ENCODE results near the gene TMC1. TPM values are rescaled to one million over a fixed set of nuclear protein-coding genes. Genes with fewer than 3 reads are reported as not detected.
A peak's percentile ranks its signal among the peaks of the same experiment; 100 is the strongest.

The TMC1 gene
- polyA plus RNA-seq, 3 donors = 0.16 to 0.55 (median 0.40) TPM

- 100% methylated on average over 1 of the region's 2 CpGs for WGBS (ENCODE audit: insufficient coverage)
- Histone ChIP-seq H3K9me3 (replicated peaks in 1 of 2; ENCODE audit: control insufficient read depth in 1 of 2, insufficient read depth in 1 of 2, low read length in 2 of 2) (no peaks in the 10 kb centered on the region), H3K4me3 (replicated peaks in 1 of 3; ENCODE audit: low read depth in 2 of 3, low read length in 3 of 3) (no peak overlapping the region), H3K4me2 (replicated peaks; ENCODE audit: extremely low read depth, low read length, poor library complexity, severe bottlenecking) (no peak overlapping the region), H3K79me2 (ENCODE audit: insufficient read depth, low read length) (no peaks in the 10 kb centered on the region), H4K20me1 (ENCODE audit: insufficient read depth, low read length) (no peaks in the 10 kb centered on the region), H2AFZ (ENCODE audit: insufficient read depth, low read depth, low read length, poor library complexity, severe bottlenecking) (no peak overlapping the region), H3K27ac (ENCODE audit: low read depth in 1 of 2, low read length in 2 of 2) (no peak overlapping the region), H3K27me3 (ENCODE audit: control insufficient read depth in 2 of 2, insufficient read depth in 2 of 2, low read length in 2 of 2) (no peaks in the 10 kb centered on the region), H3K36me3 (replicated peaks in 1 of 2; ENCODE audit: control insufficient read depth in 1 of 2, insufficient read depth in 2 of 2, low read length in 2 of 2) (no peaks in the 10 kb centered on the region), H3K9ac (ENCODE audit: insufficient read depth, low read length, poor library complexity, severe bottlenecking) (no peak overlapping the region), H3K4me1 (ENCODE audit: control insufficient read depth in 1 of 2, insufficient read depth in 2 of 2, low read length in 2 of 2) (peaks cover 7 to 9% of the 10 kb centered on the region in 2 donors)
- H3K4me1 Mint-ChIP-seq = peaks cover 14% of the 10 kb centered on the region
- peaks cover 1 to 3% (median 2%) of the 10 kb centered on the region in 3 donors for H3K27me3 Mint-ChIP-seq (ENCODE audit: low read depth in 3 of 3)
- H3K27ac Mint-ChIP-seq = no peak overlapping the region
- H3K4me3 Mint-ChIP-seq = no peak overlapping the region
- H3K9me3 Mint-ChIP-seq = peaks cover 0 to 5% (median 0%) of the 10 kb centered on the region in 7 donors
- TF ChIP-seq CTCF (IDR thresholded peaks at IDR 0.05) = no peak
- H3K36me3 Mint-ChIP-seq = no peaks in the 10 kb centered on the region
- peak in 2 of 3 donors; percentile 8 to 53 for DNase-seq
- intact Hi-C loops (cut with micrococcal nuclease) = no loop called here
Observed at GRCh38 chr9:72575666-72576065, 54.3 kb downstream of the TMC1 start.

- H3K79me2 ChIP-seq (ENCODE audit: insufficient read depth, low read length) = no peaks in the 10 kb centered on the region
- TF ChIP-seq CTCF (IDR thresholded peaks at IDR 0.05) = no peak
- Mint-ChIP-seq H3K27ac (no peak overlapping the region), H3K27me3 (ENCODE audit: low read depth in 3 of 3) (peaks cover 1 to 3% (median 2%) of the 10 kb centered on the region in 3 donors), H3K4me1 (peaks cover 14% of the 10 kb centered on the region), H3K9me3 (peaks cover 0 to 5% (median 0%) of the 10 kb centered on the region in 7 donors), H3K4me3 (no peak overlapping the region), H3K36me3 (no peaks in the 10 kb centered on the region)
- H3K27me3 ChIP-seq (ENCODE audit: control insufficient read depth in 2 of 2, insufficient read depth in 2 of 2, low read length in 2 of 2) = no peaks in the 10 kb centered on the region
- peaks cover 7 to 9% of the 10 kb centered on the region in 2 donors for H3K4me1 ChIP-seq (ENCODE audit: control insufficient read depth in 1 of 2, insufficient read depth in 2 of 2, low read length in 2 of 2)
- no CpG with 5 or more reads among the region's 2 CpGs for WGBS (ENCODE audit: insufficient coverage)
- no peak overlapping the region for H2AFZ ChIP-seq (ENCODE audit: insufficient read depth, low read depth, low read length, poor library complexity, severe bottlenecking)
- H3K9ac ChIP-seq (ENCODE audit: insufficient read depth, low read length, poor library complexity, severe bottlenecking) = no peak overlapping the region
- no peaks in the 10 kb centered on the region for H3K9me3 ChIP-seq (replicated peaks in 1 of 2; ENCODE audit: control insufficient read depth in 1 of 2, insufficient read depth in 1 of 2, low read length in 2 of 2)
- H3K4me3 ChIP-seq (replicated peaks in 1 of 3; ENCODE audit: low read depth in 2 of 3, low read length in 3 of 3) = no peak overlapping the region
- H3K4me2 ChIP-seq (replicated peaks; ENCODE audit: extremely low read depth, low read length, poor library complexity, severe bottlenecking) = no peak overlapping the region
- no peak overlapping the region for H3K27ac ChIP-seq (ENCODE audit: low read depth in 1 of 2, low read length in 2 of 2)
- no peaks in the 10 kb centered on the region for H4K20me1 ChIP-seq (ENCODE audit: insufficient read depth, low read length)
- no peak for DNase-seq
- H3K36me3 ChIP-seq (replicated peaks in 1 of 2; ENCODE audit: control insufficient read depth in 1 of 2, insufficient read depth in 2 of 2, low read length in 2 of 2) = no peaks in the 10 kb centered on the region
- intact Hi-C loops (cut with micrococcal nuclease) = no loop called here
Observed at GRCh38 chr9:72576087-72576486, 54.7 kb downstream of the TMC1 start.
